WTC11 (cell line): ENCODE data around the gene PSME4. TPM values are rescaled to one million over a fixed set of nuclear protein-coding genes. Genes with fewer than 3 reads are reported as not detected.

Experiments used
- ATAC-seq: fragments of 200-7000 bp; cut with Tn5 transposase; 2 replicates; pipeline ENCODE4 v1.10.0; 2021; ENCODE audit warnings: mild to moderate bottlenecking, moderate library complexity
- CTCF ChIA-PET: fragments of 300-600 bp; sonication (Branson Sonifier 250); formaldehyde crosslinking; loops from one replicate; lab custom pipeline; 2021; ENCODE audit warnings: antibody characterized with exemption; lab: Charles Lee
- POLR2A ChIA-PET: fragments of 350-600 bp; sonication (Branson Sonifier 250); formaldehyde crosslinking; loops from one replicate; lab custom pipeline; 2021; ENCODE audit warnings: antibody characterized with exemption; lab: Charles Lee
- DNase-seq: peaks from one replicate; pipeline ENCODE4 v3.0.0; 2021; ENCODE audit warnings: low spot score
- H3K27ac Mint-ChIP-seq: 2 replicates; pipeline ENCODE4 v1.8.0; 2021; ENCODE audit warnings: mixed read lengths
- H3K27me3 Mint-ChIP-seq: 2 replicates; pipeline ENCODE4 v1.8.0; 2021; ENCODE audit warnings: low read depth, mild to moderate bottlenecking, moderate library complexity, mixed read lengths
- H3K36me3 Mint-ChIP-seq: 2 replicates; pipeline ENCODE4 v1.8.0; 2021; ENCODE audit warnings: mixed read lengths
- H3K4me1 Mint-ChIP-seq: 2 replicates; pipeline ENCODE4 v1.8.0; 2022; ENCODE audit warnings: mixed read lengths
- H3K4me3 Mint-ChIP-seq: 2 replicates; pipeline ENCODE4 v1.8.0; 2021; ENCODE audit warnings: mild to moderate bottlenecking, moderate library complexity, mixed read lengths
- H3K9me3 Mint-ChIP-seq: 2 replicates; pipeline ENCODE4 v1.8.0; 2021; ENCODE audit warnings: mixed read lengths
- AFF4 ChIP-seq: sonication (generic); formaldehyde crosslinking; IDR thresholded peaks from 2 replicates; pipeline ENCODE4 v1.8.1; 2023; ENCODE audit warnings: mild to moderate bottlenecking, missing genetic modification reagents, borderline replicate concordance
- ATF2 ChIP-seq: sonication (generic); formaldehyde crosslinking; IDR thresholded peaks from 2 replicates; pipeline ENCODE4 v1.8.1; 2022; ENCODE audit warnings: low read depth, missing genetic modification reagents, borderline replicate concordance
- E2F1 ChIP-seq: sonication (generic); formaldehyde crosslinking; IDR thresholded peaks from 2 replicates; pipeline ENCODE4 v1.8.0; 2022; ENCODE audit warnings: mild to moderate bottlenecking, missing genetic modification reagents
- HMGA2 ChIP-seq: fragments of 250-450 bp; sonication (Bioruptor Pico); IDR thresholded peaks from 2 replicates; pipeline ENCODE4 v1.4.0; 2021; ENCODE audit warnings: mild to moderate bottlenecking, moderate library complexity
- IRF2 ChIP-seq: sonication (generic); formaldehyde crosslinking; IDR thresholded peaks from 2 replicates; pipeline ENCODE4 v1.8.0; 2022; ENCODE audit warnings: low read depth, missing genetic modification reagents, borderline replicate concordance
- OVOL2 ChIP-seq: fragments of 250-450 bp; sonication (Bioruptor Pico); IDR thresholded peaks from 2 replicates; pipeline ENCODE4 v1.9.0; 2021; ENCODE audit warnings: mild to moderate bottlenecking, borderline replicate concordance
- RELA ChIP-seq: sonication (generic); formaldehyde crosslinking; IDR thresholded peaks from 2 replicates; pipeline ENCODE4 v1.8.1; 2022; ENCODE audit warnings: missing genetic modification reagents, mild to moderate bottlenecking, borderline replicate concordance
- SOX15 ChIP-seq: fragments of 250-450 bp; sonication (Bioruptor Pico); IDR thresholded peaks from 2 replicates; pipeline ENCODE4 v1.9.0; 2021; ENCODE audit warnings: mild to moderate bottlenecking
- TEAD4 ChIP-seq: sonication (generic); formaldehyde crosslinking; IDR thresholded peaks from 2 replicates; pipeline ENCODE4 v1.8.0; 2022; ENCODE audit warnings: mild to moderate bottlenecking, missing genetic modification reagents
- TP53 ChIP-seq: sonication (generic); formaldehyde crosslinking; IDR thresholded peaks from 2 replicates; pipeline ENCODE4 v1.8.1; 2023; ENCODE audit warnings: mild to moderate bottlenecking, missing genetic modification reagents
- ZNF138 ChIP-seq: sonication (generic); formaldehyde crosslinking; conservative IDR thresholded peaks from 2 replicates; pipeline ENCODE4 v1.8.1; 2022; ENCODE audit warnings: mild to moderate bottlenecking, moderate library complexity, missing genetic modification reagents
- ZNF263 ChIP-seq: sonication (generic); formaldehyde crosslinking; IDR thresholded peaks from 2 replicates; pipeline ENCODE4 v1.8.1; 2022; ENCODE audit warnings: low read depth, mild to moderate bottlenecking, moderate library complexity, missing genetic modification reagents
- ZNF423 ChIP-seq: fragments of 250-450 bp; sonication (Bioruptor Pico); IDR thresholded peaks from 2 replicates; pipeline ENCODE4 v2.1.2; 2022; ENCODE audit warnings: mild to moderate bottlenecking, moderate library complexity
- ZSCAN18 ChIP-seq: fragments of 250-450 bp; sonication (Bioruptor Pico); IDR thresholded peaks from 2 replicates; pipeline ENCODE4 v2.1.2; 2022; ENCODE audit warnings: mild to moderate bottlenecking, moderate library complexity
- total RNA-seq: library from RNA; stranded (reverse); gene quantifications from 3 replicates; pipeline ENCODE4 v1.2.3, GENCODE V29; 2021
- TF ChIP-seq, protein P1 (sequence below): sonication (generic); formaldehyde crosslinking; IDR thresholded peaks from 2 replicates; pipeline ENCODE4 v1.8.1; 2023; ENCODE audit warnings: mild to moderate bottlenecking, missing genetic modification reagents
- TF ChIP-seq, protein P2 (sequence below): sonication (generic); formaldehyde crosslinking; IDR thresholded peaks from 2 replicates; pipeline ENCODE4 v1.8.1; 2023; ENCODE audit warnings: mild to moderate bottlenecking, missing genetic modification reagents, moderate library complexity
- TF ChIP-seq, protein P3 (sequence below): fragments of 250-450 bp; sonication (Bioruptor Pico); IDR thresholded peaks from 2 replicates; pipeline ENCODE4 v1.9.0; 2021; ENCODE audit warnings: mild to moderate bottlenecking, borderline replicate concordance

Gene PSME4
- total RNA-seq, 1 experiment from 2014 or later, result 91.9 TPM

GRCh38 chr2:53939656-53940055 lies 31.1 kb downstream of the PSME4 start:
- no peak overlapping the region for H3K4me3 Mint-ChIP-seq
- H3K27me3 Mint-ChIP-seq, result no peaks in the 10 kb centered on the region
- TF ChIP-seq TEAD4 (no peak), TP53 (no peak), E2F1 (CRISPR knock-in tag) (no peak), OVOL2 (CRISPR knock-in tag) (no peak), ZSCAN18 (CRISPR knock-in tag) (no peak), ZNF423 (CRISPR knock-in tag) (no peak), IRF2 (no peak), RELA (CRISPR knock-in tag) (no peak), SOX15 (CRISPR knock-in tag) (no peak), ATF2 (CRISPR knock-in tag) (no peak), ZNF263 (no peak), HMGA2 (no peak), ZNF138 (CRISPR knock-in tag) (no peak)
- TF ChIP-seq, protein P1, sequence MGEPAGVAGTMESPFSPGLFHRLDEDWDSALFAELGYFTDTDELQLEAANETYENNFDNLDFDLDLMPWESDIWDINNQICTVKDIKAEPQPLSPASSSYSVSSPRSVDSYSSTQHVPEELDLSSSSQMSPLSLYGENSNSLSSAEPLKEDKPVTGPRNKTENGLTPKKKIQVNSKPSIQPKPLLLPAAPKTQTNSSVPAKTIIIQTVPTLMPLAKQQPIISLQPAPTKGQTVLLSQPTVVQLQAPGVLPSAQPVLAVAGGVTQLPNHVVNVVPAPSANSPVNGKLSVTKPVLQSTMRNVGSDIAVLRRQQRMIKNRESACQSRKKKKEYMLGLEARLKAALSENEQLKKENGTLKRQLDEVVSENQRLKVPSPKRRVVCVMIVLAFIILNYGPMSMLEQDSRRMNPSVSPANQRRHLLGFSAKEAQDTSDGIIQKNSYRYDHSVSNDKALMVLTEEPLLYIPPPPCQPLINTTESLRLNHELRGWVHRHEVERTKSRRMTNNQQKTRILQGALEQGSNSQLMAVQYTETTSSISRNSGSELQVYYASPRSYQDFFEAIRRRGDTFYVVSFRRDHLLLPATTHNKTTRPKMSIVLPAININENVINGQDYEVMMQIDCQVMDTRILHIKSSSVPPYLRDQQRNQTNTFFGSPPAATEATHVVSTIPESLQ (CRISPR knock-in tag), result no peak
- no peak for ATAC-seq
- no peak overlapping the region for H3K27ac Mint-ChIP-seq
- ChIA-PET CTCF (no interaction called here), POLR2A (no interaction called here)
- DNase-seq, result no peak
- H3K9me3 Mint-ChIP-seq, result no peaks in the 10 kb centered on the region
- H3K4me1 Mint-ChIP-seq, result no peaks in the 10 kb centered on the region
- peaks cover 20% of the 10 kb centered on the region for H3K36me3 Mint-ChIP-seq

DNA sequence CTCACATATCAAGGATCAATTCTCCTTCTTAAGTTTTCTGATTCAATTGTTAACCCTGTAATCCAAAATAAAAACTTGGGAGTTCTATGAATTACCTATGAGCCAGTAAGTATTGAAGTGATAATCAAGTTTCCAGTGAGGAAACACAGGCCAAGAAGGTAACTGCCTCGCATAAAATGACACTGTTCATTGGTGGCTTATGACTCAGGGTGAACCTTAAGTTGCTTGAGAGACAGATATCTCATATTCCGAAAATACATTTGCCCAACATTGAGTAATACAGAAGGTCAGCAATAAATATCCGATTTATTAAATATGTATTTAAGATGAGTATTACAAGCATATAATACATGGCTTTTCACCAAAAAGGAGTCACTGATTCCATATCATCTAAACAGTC lies 31.9 kb downstream of the PSME4 start:
- H3K4me3 Mint-ChIP-seq, result no peak overlapping the region
- DNase-seq, result no peak
- no peaks in the 10 kb centered on the region for H3K4me1 Mint-ChIP-seq
- H3K27ac Mint-ChIP-seq, result no peak overlapping the region
- H3K27me3 Mint-ChIP-seq, result no peaks in the 10 kb centered on the region
- ChIA-PET POLR2A (no interaction called here), CTCF (no interaction called here)
- no peak for ATAC-seq
- H3K36me3 Mint-ChIP-seq, result peaks cover 25% of the 10 kb centered on the region
- H3K9me3 Mint-ChIP-seq, result no peaks in the 10 kb centered on the region
- TF ChIP-seq, protein P2, sequence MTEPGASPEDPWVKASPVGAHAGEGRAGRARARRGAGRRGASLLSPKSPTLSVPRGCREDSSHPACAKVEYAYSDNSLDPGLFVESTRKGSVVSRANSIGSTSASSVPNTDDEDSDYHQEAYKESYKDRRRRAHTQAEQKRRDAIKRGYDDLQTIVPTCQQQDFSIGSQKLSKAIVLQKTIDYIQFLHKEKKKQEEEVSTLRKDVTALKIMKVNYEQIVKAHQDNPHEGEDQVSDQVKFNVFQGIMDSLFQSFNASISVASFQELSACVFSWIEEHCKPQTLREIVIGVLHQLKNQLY (CRISPR knock-in tag), result no peak
- no peak for TF ChIP-seq AFF4 (CRISPR knock-in tag)
- TF ChIP-seq, protein P3, sequence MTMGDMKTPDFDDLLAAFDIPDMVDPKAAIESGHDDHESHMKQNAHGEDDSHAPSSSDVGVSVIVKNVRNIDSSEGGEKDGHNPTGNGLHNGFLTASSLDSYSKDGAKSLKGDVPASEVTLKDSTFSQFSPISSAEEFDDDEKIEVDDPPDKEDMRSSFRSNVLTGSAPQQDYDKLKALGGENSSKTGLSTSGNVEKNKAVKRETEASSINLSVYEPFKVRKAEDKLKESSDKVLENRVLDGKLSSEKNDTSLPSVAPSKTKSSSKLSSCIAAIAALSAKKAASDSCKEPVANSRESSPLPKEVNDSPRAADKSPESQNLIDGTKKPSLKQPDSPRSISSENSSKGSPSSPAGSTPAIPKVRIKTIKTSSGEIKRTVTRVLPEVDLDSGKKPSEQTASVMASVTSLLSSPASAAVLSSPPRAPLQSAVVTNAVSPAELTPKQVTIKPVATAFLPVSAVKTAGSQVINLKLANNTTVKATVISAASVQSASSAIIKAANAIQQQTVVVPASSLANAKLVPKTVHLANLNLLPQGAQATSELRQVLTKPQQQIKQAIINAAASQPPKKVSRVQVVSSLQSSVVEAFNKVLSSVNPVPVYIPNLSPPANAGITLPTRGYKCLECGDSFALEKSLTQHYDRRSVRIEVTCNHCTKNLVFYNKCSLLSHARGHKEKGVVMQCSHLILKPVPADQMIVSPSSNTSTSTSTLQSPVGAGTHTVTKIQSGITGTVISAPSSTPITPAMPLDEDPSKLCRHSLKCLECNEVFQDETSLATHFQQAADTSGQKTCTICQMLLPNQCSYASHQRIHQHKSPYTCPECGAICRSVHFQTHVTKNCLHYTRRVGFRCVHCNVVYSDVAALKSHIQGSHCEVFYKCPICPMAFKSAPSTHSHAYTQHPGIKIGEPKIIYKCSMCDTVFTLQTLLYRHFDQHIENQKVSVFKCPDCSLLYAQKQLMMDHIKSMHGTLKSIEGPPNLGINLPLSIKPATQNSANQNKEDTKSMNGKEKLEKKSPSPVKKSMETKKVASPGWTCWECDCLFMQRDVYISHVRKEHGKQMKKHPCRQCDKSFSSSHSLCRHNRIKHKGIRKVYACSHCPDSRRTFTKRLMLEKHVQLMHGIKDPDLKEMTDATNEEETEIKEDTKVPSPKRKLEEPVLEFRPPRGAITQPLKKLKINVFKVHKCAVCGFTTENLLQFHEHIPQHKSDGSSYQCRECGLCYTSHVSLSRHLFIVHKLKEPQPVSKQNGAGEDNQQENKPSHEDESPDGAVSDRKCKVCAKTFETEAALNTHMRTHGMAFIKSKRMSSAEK (CRISPR knock-in tag), result no peak
